Panc1 (cell line): ENCODE measurements around the gene PLEKHG5.

Experiments
- POLR2AphosphoS5 ChIP-seq: IDR thresholded peaks from 2 replicates; pipeline ENCODE4 v1.6.1; 2012; ENCODE audit warnings: mild to moderate bottlenecking, low read depth, low read length, moderate library complexity
- REST ChIP-seq, 2 experiments: IDR thresholded peaks; 2 replicates each; pipeline ENCODE4 v1.6.1; 2011 to 2012; ENCODE audit warnings: low read depth in 2 of 2, control low read depth in 1 of 2, low read length in 1 of 2, mild to moderate bottlenecking in 1 of 2, moderate library complexity in 1 of 2; ENCODE audit not compliant: insufficient read depth in 1 of 2
- SIN3A ChIP-seq: IDR thresholded peaks from 2 replicates; pipeline ENCODE4 v1.6.1; 2012; ENCODE audit warnings: low read depth, mild to moderate bottlenecking, low read length, moderate library complexity, borderline replicate concordance; ENCODE audit not compliant: insufficient read depth
- TCF7L2 ChIP-seq: IDR thresholded peaks from 2 replicates; pipeline ENCODE4 v1.6.1; 2011; ENCODE audit warnings: mild to moderate bottlenecking, low read depth, low read length, inconsistent platforms
- TF ChIP-seq, protein P1 (sequence below): fragments of 450-650 bp; IDR thresholded peaks from 2 replicates; pipeline ENCODE4 v1.5.1; 2017; ENCODE audit warnings: mild to moderate bottlenecking

GRCh38 chr1:6446665-6447015 is 44.8 kb downstream of the PLEKHG5 start:
- TF ChIP-seq, protein P1, sequence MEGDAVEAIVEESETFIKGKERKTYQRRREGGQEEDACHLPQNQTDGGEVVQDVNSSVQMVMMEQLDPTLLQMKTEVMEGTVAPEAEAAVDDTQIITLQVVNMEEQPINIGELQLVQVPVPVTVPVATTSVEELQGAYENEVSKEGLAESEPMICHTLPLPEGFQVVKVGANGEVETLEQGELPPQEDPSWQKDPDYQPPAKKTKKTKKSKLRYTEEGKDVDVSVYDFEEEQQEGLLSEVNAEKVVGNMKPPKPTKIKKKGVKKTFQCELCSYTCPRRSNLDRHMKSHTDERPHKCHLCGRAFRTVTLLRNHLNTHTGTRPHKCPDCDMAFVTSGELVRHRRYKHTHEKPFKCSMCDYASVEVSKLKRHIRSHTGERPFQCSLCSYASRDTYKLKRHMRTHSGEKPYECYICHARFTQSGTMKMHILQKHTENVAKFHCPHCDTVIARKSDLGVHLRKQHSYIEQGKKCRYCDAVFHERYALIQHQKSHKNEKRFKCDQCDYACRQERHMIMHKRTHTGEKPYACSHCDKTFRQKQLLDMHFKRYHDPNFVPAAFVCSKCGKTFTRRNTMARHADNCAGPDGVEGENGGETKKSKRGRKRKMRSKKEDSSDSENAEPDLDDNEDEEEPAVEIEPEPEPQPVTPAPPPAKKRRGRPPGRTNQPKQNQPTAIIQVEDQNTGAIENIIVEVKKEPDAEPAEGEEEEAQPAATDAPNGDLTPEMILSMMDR: no peak
- TF ChIP-seq REST (IDR thresholded peaks at IDR 0.05; ENCODE audit: insufficient read depth in 1 of 2, low read depth in 2 of 2, low read length in 1 of 2): no peak
- TF ChIP-seq POLR2AphosphoS5: no peak
- no peak for TF ChIP-seq TCF7L2
- no peak for TF ChIP-seq SIN3A
